ENCODE data around the gene WNK2.

Gene WNK2

GRCh38 chr9:93220627-93221026 lies 36.7 kb downstream of the WNK2 start:
- DNase-seq, result no peak

- DNase-seq, result no peak
Observed at GRCh38 chr9:93221044-93221443, 37.1 kb downstream of the WNK2 start.

GRCh38 chr9:93222890-93223259 lies 38.9 kb downstream of the WNK2 start:
- DNase-seq, result no peak

GRCh38 chr9:93223260-93224180 lies 39.6 kb downstream of the WNK2 start:
- DNase-seq, result peak; percentile 58

- DNase-seq, result no peak
Observed at GRCh38 chr9:93224591-93224990, 40.7 kb downstream of the WNK2 start.

GRCh38 chr9:93225417-93225816 lies 41.5 kb downstream of the WNK2 start:
- DNase-seq, result no peak

GRCh38 chr9:93225892-93226291 lies 42.0 kb downstream of the WNK2 start:
- DNase-seq, result no peak

GRCh38 chr9:93226819-93227218 lies 42.9 kb downstream of the WNK2 start:
- DNase-seq, result no peak

- no peak for DNase-seq
Observed at GRCh38 chr9:93228030-93228429, 44.1 kb downstream of the WNK2 start.

- DNase-seq, result no peak
Observed at GRCh38 chr9:93228453-93228852, 44.5 kb downstream of the WNK2 start.

- no peak for DNase-seq
Observed at GRCh38 chr9:93229636-93230035, 45.7 kb downstream of the WNK2 start.

GRCh38 chr9:93230185-93230584 lies 46.2 kb downstream of the WNK2 start:
- no peak for DNase-seq

GRCh38 chr9:93230601-93231000 lies 46.7 kb downstream of the WNK2 start:
- no peak for DNase-seq

- no peak for DNase-seq
Observed at GRCh38 chr9:93231121-93231694, 47.3 kb downstream of the WNK2 start.

GRCh38 chr9:93231716-93232115 lies 47.8 kb downstream of the WNK2 start:
- no peak for DNase-seq

- no peak for DNase-seq
Observed at GRCh38 chr9:93232388-93232960, 48.5 kb downstream of the WNK2 start.

GRCh38 chr9:93233033-93233432 lies 49.1 kb downstream of the WNK2 start:
- DNase-seq, result no peak

GRCh38 chr9:93234600-93234999 lies 50.7 kb downstream of the WNK2 start:
- no peak for DNase-seq

GRCh38 chr9:93235300-93235960 lies 51.5 kb downstream of the WNK2 start:
- no peak for DNase-seq

GRCh38 chr9:93236541-93237206 lies 52.7 kb downstream of the WNK2 start:
- no peak for DNase-seq

GRCh38 chr9:93237540-93237939 lies 53.6 kb downstream of the WNK2 start:
- no peak for DNase-seq

- DNase-seq, result no peak
Observed at GRCh38 chr9:93238953-93239925, 55.3 kb downstream of the WNK2 start.

Measured in NCI-H1092 (cell line).